Loucy (cell line): ENCODE results near the gene AIMP1.

Experiments used
- H2AFZ ChIP-seq: fragments of 200-600 bp; sonication (generic); 2 replicates; pipeline ENCODE4 v1.6.0; 2016; ENCODE audit warnings: antibody characterized with exemption, mild to moderate bottlenecking, low read length, moderate library complexity
- H3F3A ChIP-seq: fragments of 200-600 bp; 2 replicates; pipeline ENCODE4 v1.6.0; 2016; ENCODE audit warnings: antibody characterized with exemption, low read depth, mild to moderate bottlenecking
- H3K27me3 ChIP-seq: fragments of 200-600 bp; sonication (generic); 2 replicates; pipeline ENCODE4 v1.6.1; 2014; ENCODE audit warnings: low read length, mild to moderate bottlenecking; ENCODE audit not compliant: insufficient read depth, poor library complexity, severe bottlenecking
- H3K36me3 ChIP-seq: fragments of 200-600 bp; sonication (generic); 2 replicates; pipeline ENCODE4 v1.6.1; 2016; ENCODE audit warnings: low read length; ENCODE audit not compliant: insufficient read depth
- H3K4me1 ChIP-seq: fragments of 200-600 bp; sonication (generic); 2 replicates; pipeline ENCODE4 v1.5.1; 2014; ENCODE audit warnings: low read length, mild to moderate bottlenecking; ENCODE audit not compliant: insufficient read depth, poor library complexity, severe bottlenecking
- H3K4me2 ChIP-seq: fragments of 200-600 bp; sonication (generic); 2 replicates; pipeline ENCODE4 v1.6.0; 2014; ENCODE audit warnings: antibody characterized with exemption, low read length, low read depth, mild to moderate bottlenecking; ENCODE audit not compliant: poor library complexity, severe bottlenecking
- H3K4me3 ChIP-seq: fragments of 200-600 bp; sonication (generic); 2 replicates; pipeline ENCODE4 v1.5.1; 2014; ENCODE audit warnings: low read length, mild to moderate bottlenecking, mixed read lengths; ENCODE audit not compliant: poor library complexity, severe bottlenecking
- H3K79me2 ChIP-seq: fragments of 200-600 bp; sonication (generic); 2 replicates; pipeline ENCODE4 v1.6.1; 2014; ENCODE audit warnings: low read length; ENCODE audit not compliant: insufficient read depth
- H3K9ac ChIP-seq: fragments of 200-600 bp; sonication (generic); 2 replicates; pipeline ENCODE4 v1.6.0; 2014; ENCODE audit warnings: mild to moderate bottlenecking, low read depth, low read length, moderate library complexity; ENCODE audit not compliant: poor library complexity, severe bottlenecking
- H3K9me2 ChIP-seq: fragments of 200-600 bp; sonication (generic); replicated peaks from 2 replicates; pipeline ENCODE4 v1.6.1; 2016; ENCODE audit warnings: low read depth, low read length, mixed read lengths
- H3K9me3 ChIP-seq: fragments of 200-600 bp; sonication (generic); 2 replicates; pipeline ENCODE4 v1.6.1; 2014; ENCODE audit warnings: mild to moderate bottlenecking, antibody characterized with exemption, low read length, low read depth; ENCODE audit not compliant: insufficient read depth
- H4K20me1 ChIP-seq: fragments of 200-600 bp; sonication (generic); 2 replicates; pipeline ENCODE4 v1.6.0; 2014; ENCODE audit warnings: antibody characterized with exemption, low read length, mild to moderate bottlenecking; ENCODE audit not compliant: insufficient read depth, poor library complexity, severe bottlenecking
- EZH2phosphoT487 ChIP-seq: fragments of 200-600 bp; IDR thresholded peaks from 2 replicates; pipeline ENCODE4 v1.6.1; 2018; ENCODE audit warnings: antibody characterized with exemption, mild to moderate bottlenecking, moderate library complexity, borderline replicate concordance
- TF ChIP-seq, protein P1 (sequence below): fragments of 200-600 bp; sonication (generic); conservative IDR thresholded peaks from 2 replicates; pipeline ENCODE4 v1.5.1; 2014; ENCODE audit warnings: mild to moderate bottlenecking, antibody characterized with exemption, low read length

The AIMP1 gene

DNA sequence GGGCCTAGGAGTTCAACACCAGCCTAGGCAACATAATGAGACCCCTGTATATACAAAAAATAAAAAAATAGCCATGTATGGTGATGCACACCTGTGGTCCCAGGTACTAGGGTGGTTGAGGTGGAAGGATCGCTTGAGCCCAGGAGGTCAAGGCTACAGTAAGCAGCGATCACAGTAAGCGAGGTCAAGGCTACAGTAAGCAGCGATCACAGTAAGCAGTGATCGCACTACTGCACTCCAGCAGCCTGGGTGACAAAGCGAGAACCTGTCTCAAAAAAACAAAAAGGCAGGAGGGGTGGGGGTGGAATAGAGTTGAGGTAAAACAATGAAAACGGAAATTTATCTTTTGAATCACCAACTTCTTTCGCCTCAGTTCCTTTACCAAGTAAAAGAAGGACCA lies 29.7 kb upstream of the AIMP1 start:
- Histone ChIP-seq H3K27me3 (no peaks in the 10 kb centered on the region), H3K36me3 (peaks cover 6% of the 10 kb centered on the region), H3K9ac (no peak overlapping the region), H3K9me2 (no peaks in the 10 kb centered on the region), H3F3A (no peaks in the 10 kb centered on the region), H3K9me3 (no peaks in the 10 kb centered on the region), H3K4me1 (no peaks in the 10 kb centered on the region), H3K4me3 (no peak overlapping the region), H4K20me1 (no peaks in the 10 kb centered on the region), H2AFZ (no peak overlapping the region), H3K79me2 (no peaks in the 10 kb centered on the region), H3K4me2 (no peak overlapping the region)
- no peak for TF ChIP-seq EZH2phosphoT487
- TF ChIP-seq, protein P1, sequence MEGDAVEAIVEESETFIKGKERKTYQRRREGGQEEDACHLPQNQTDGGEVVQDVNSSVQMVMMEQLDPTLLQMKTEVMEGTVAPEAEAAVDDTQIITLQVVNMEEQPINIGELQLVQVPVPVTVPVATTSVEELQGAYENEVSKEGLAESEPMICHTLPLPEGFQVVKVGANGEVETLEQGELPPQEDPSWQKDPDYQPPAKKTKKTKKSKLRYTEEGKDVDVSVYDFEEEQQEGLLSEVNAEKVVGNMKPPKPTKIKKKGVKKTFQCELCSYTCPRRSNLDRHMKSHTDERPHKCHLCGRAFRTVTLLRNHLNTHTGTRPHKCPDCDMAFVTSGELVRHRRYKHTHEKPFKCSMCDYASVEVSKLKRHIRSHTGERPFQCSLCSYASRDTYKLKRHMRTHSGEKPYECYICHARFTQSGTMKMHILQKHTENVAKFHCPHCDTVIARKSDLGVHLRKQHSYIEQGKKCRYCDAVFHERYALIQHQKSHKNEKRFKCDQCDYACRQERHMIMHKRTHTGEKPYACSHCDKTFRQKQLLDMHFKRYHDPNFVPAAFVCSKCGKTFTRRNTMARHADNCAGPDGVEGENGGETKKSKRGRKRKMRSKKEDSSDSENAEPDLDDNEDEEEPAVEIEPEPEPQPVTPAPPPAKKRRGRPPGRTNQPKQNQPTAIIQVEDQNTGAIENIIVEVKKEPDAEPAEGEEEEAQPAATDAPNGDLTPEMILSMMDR: no peak

- H3F3A ChIP-seq: no peaks in the 10 kb centered on the region
- H3K9ac ChIP-seq: no peak overlapping the region
- H3K4me2 ChIP-seq: no peak overlapping the region
- H2AFZ ChIP-seq: no peak overlapping the region
- TF ChIP-seq, protein P1: no peak
- TF ChIP-seq EZH2phosphoT487: no peak
- no peak overlapping the region for H3K4me3 ChIP-seq
- H3K9me2 ChIP-seq: no peaks in the 10 kb centered on the region
- H4K20me1 ChIP-seq: no peaks in the 10 kb centered on the region
- no peaks in the 10 kb centered on the region for H3K4me1 ChIP-seq
- H3K9me3 ChIP-seq: no peaks in the 10 kb centered on the region
- no peaks in the 10 kb centered on the region for H3K27me3 ChIP-seq
- H3K79me2 ChIP-seq: no peaks in the 10 kb centered on the region
- H3K36me3 ChIP-seq: peaks cover 10% of the 10 kb centered on the region
Observed at GRCh38 chr4:106287353-106287969, 28.9 kb upstream of the AIMP1 start.

DNA sequence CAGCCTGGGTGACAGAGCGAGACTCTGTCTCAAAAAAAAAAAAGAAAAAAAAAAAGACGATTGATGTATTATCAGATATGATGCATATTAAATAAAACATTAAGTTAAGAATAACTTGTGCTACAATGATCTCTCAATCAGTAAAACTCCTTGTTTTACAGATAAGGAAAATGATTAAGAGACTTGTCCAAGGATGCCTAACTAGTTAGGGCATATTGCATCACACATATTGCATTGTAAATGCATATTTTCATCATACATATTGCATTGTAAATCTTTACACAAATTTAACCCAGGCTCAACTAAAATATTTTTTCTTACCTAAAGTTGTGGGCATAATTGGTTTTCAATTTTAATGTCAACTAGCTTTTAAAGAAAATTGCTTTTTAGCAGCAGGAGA lies 26.6 kb upstream of the AIMP1 start:
- Histone ChIP-seq H3K79me2 (no peaks in the 10 kb centered on the region), H3F3A (no peaks in the 10 kb centered on the region), H3K4me3 (no peak overlapping the region), H3K27me3 (no peaks in the 10 kb centered on the region), H3K4me1 (no peaks in the 10 kb centered on the region), H3K4me2 (no peak overlapping the region), H3K9me3 (no peaks in the 10 kb centered on the region), H3K36me3 (peaks cover 24% of the 10 kb centered on the region), H4K20me1 (no peaks in the 10 kb centered on the region), H3K9me2 (no peaks in the 10 kb centered on the region), H3K9ac (no peak overlapping the region), H2AFZ (no peak overlapping the region)
- TF ChIP-seq EZH2phosphoT487: no peak
- TF ChIP-seq, protein P1: no peak
